ENCODE measurements around the gene CNIH4.

The CNIH4 gene

GRCh38 chr1:224390517-224390916 lies 33.8 kb downstream of the CNIH4 start:
- WGBS, 2 donors (ENCODE audit: extremely low coverage in 2 of 2, insufficient read length in 2 of 2, insufficient replicate concordance in 1 of 2): no CpG with 5 or more reads among the region's 5 CpGs
- Histone ChIP-seq H3K9ac (ENCODE audit: low read depth, low read length, poor library complexity) (no peak overlapping the region), H2AK5ac (ENCODE audit: low read depth, low read length) (no peak overlapping the region), H3K23ac (ENCODE audit: low read depth, low read length, poor library complexity) (no peak overlapping the region), H3K18ac (ENCODE audit: low read length) (no peak overlapping the region), H4K91ac (ENCODE audit: low read depth, low read length, poor library complexity) (no peak overlapping the region), H2AFZ (ENCODE audit: low read length) (no peak overlapping the region), H3K4me3 (ENCODE audit: low read length in 2 of 2) (no peak overlapping the region), H3K36me3 (replicated peaks in 1 of 2; ENCODE audit: control insufficient read depth in 2 of 2, insufficient read depth in 2 of 2, low read length in 2 of 2) (peaks cover 5 to 98% of the 10 kb centered on the region in 2 donors), H2BK120ac (ENCODE audit: low read depth, low read length) (no peak overlapping the region), H3K4ac (ENCODE audit: low read length) (no peak overlapping the region), H2BK5ac (ENCODE audit: low read length) (no peak overlapping the region), H3K4me2 (ENCODE audit: insufficient read depth, low read length, poor library complexity, severe bottlenecking) (no peak overlapping the region), H3K9me3 (replicated peaks in 1 of 2; ENCODE audit: control insufficient read depth in 2 of 2, insufficient read depth in 1 of 2, low read depth in 1 of 2, low read length in 2 of 2) (no peaks in the 10 kb centered on the region), H3K14ac (ENCODE audit: low read length) (no peak overlapping the region), H3K27ac (replicated peaks; ENCODE audit: low read length) (no peak overlapping the region), H3K79me1 (ENCODE audit: low read depth, low read length) (no peaks in the 10 kb centered on the region), H2BK12ac (ENCODE audit: low read length) (no peak overlapping the region), H3K4me1 (ENCODE audit: control insufficient read depth in 2 of 2, insufficient read depth in 1 of 2, low read depth in 1 of 2, low read length in 2 of 2) (no peaks in the 10 kb centered on the region), H2BK15ac (ENCODE audit: low read length) (no peak overlapping the region), H4K8ac (ENCODE audit: low read depth, low read length) (no peak overlapping the region), H3K27me3 (ENCODE audit: control insufficient read depth in 3 of 3, insufficient read depth in 3 of 3, low read depth in 1 of 3, low read length in 3 of 3) (no peaks in the 10 kb centered on the region)
- DNase-seq (ENCODE audit: low spot score): no peak

DNA sequence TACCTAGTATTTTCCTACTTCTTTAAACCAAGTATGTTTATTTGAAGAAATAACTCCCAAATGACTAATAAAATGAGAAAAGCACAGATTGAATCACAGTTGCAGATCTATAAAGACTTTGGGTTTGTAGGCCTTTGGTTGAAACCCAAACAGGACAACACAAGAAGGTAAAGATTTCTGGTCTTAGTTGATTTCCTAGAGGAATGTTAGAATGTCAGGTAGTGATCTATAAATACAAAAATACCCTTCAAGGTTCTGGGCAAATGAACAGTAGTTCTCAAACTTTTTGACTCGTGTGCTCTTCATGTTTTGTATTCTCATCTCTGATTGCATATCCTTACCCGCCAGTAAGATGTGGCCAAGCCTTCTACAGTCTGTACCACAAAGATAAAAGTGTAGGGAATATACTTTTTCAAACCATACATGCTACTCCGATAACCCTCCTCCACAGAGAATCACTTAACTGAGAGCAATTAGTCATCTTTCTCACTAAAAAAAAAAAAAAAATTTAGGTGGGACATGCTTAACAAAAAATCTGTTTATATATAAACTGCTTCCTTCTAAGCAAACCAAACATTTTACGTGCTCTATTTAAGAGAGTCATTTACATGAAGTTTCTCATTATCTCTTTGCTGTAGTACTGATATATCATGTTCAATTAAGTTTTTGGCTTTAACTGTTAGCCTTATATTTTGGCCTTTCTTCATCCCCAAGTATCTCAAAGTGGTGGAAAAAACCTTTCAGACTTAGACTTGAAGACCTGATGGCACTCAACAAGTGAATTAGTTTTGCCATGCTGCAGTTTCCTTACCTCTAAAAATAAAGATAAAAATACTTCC lies 36.0 kb downstream of the CNIH4 start:
- Histone ChIP-seq H2AFZ (ENCODE audit: low read length) (no peak overlapping the region), H3K4me3 (ENCODE audit: low read length in 2 of 2) (no peak overlapping the region), H2BK120ac (ENCODE audit: low read depth, low read length) (no peak overlapping the region), H4K8ac (ENCODE audit: low read depth, low read length) (no peak overlapping the region), H3K4me1 (ENCODE audit: control insufficient read depth in 2 of 2, insufficient read depth in 1 of 2, low read depth in 1 of 2, low read length in 2 of 2) (no peaks in the 10 kb centered on the region), H3K9me3 (replicated peaks in 1 of 2; ENCODE audit: control insufficient read depth in 2 of 2, insufficient read depth in 1 of 2, low read depth in 1 of 2, low read length in 2 of 2) (no peaks in the 10 kb centered on the region), H3K14ac (ENCODE audit: low read length) (no peak overlapping the region), H3K27me3 (ENCODE audit: control insufficient read depth in 3 of 3, insufficient read depth in 3 of 3, low read depth in 1 of 3, low read length in 3 of 3) (no peaks in the 10 kb centered on the region), H3K4ac (ENCODE audit: low read length) (no peak overlapping the region), H3K18ac (ENCODE audit: low read length) (no peak overlapping the region), H2BK15ac (ENCODE audit: low read length) (no peak overlapping the region), H3K4me2 (ENCODE audit: insufficient read depth, low read length, poor library complexity, severe bottlenecking) (no peak overlapping the region), H3K27ac (replicated peaks; ENCODE audit: low read length) (no peak overlapping the region), H2BK5ac (ENCODE audit: low read length) (no peak overlapping the region), H3K9ac (ENCODE audit: low read depth, low read length, poor library complexity) (no peak overlapping the region), H3K36me3 (replicated peaks in 1 of 2; ENCODE audit: control insufficient read depth in 2 of 2, insufficient read depth in 2 of 2, low read length in 2 of 2) (peaks cover 10 to 98% of the 10 kb centered on the region in 2 donors), H3K23ac (ENCODE audit: low read depth, low read length, poor library complexity) (no peak overlapping the region), H3K79me1 (ENCODE audit: low read depth, low read length) (peaks cover 2% of the 10 kb centered on the region), H4K91ac (ENCODE audit: low read depth, low read length, poor library complexity) (no peak overlapping the region), H2AK5ac (ENCODE audit: low read depth, low read length) (no peak overlapping the region), H2BK12ac (ENCODE audit: low read length) (no peak overlapping the region)
- no peak for DNase-seq (ENCODE audit: low spot score)
- no CpG with 5 or more reads among the region's 4 CpGs for WGBS, 2 donors (ENCODE audit: extremely low coverage in 2 of 2, insufficient read length in 2 of 2, insufficient replicate concordance in 1 of 2)

- H3K23ac ChIP-seq (ENCODE audit: low read depth, low read length, poor library complexity): no peak overlapping the region
- no peak overlapping the region for H3K9ac ChIP-seq (ENCODE audit: low read depth, low read length, poor library complexity)
- peaks cover 11 to 98% of the 10 kb centered on the region in 2 donors for H3K36me3 ChIP-seq (replicated peaks in 1 of 2; ENCODE audit: control insufficient read depth in 2 of 2, insufficient read depth in 2 of 2, low read length in 2 of 2)
- H2AFZ ChIP-seq (ENCODE audit: low read length): no peak overlapping the region
- H2BK12ac ChIP-seq (ENCODE audit: low read length): no peak overlapping the region
- no peak overlapping the region for H3K4me2 ChIP-seq (ENCODE audit: insufficient read depth, low read length, poor library complexity, severe bottlenecking)
- no peak overlapping the region for H3K27ac ChIP-seq (replicated peaks; ENCODE audit: low read length)
- no peak overlapping the region for H4K91ac ChIP-seq (ENCODE audit: low read depth, low read length, poor library complexity)
- no peak for DNase-seq (ENCODE audit: low spot score)
- no peaks in the 10 kb centered on the region for H3K9me3 ChIP-seq (replicated peaks in 1 of 2; ENCODE audit: control insufficient read depth in 2 of 2, insufficient read depth in 1 of 2, low read depth in 1 of 2, low read length in 2 of 2)
- no peak overlapping the region for H2BK5ac ChIP-seq (ENCODE audit: low read length)
- no peak overlapping the region for H3K4me3 ChIP-seq (ENCODE audit: low read length in 2 of 2)
- H2BK15ac ChIP-seq (ENCODE audit: low read length): no peak overlapping the region
- no peak overlapping the region for H3K18ac ChIP-seq (ENCODE audit: low read length)
- no peak overlapping the region for H2AK5ac ChIP-seq (ENCODE audit: low read depth, low read length)
- no peaks in the 10 kb centered on the region for H3K4me1 ChIP-seq (ENCODE audit: control insufficient read depth in 2 of 2, insufficient read depth in 1 of 2, low read depth in 1 of 2, low read length in 2 of 2)
- H3K79me1 ChIP-seq (ENCODE audit: low read depth, low read length): peaks cover 2% of the 10 kb centered on the region
- H3K14ac ChIP-seq (ENCODE audit: low read length): no peak overlapping the region
- no peak overlapping the region for H4K8ac ChIP-seq (ENCODE audit: low read depth, low read length)
- no peak overlapping the region for H2BK120ac ChIP-seq (ENCODE audit: low read depth, low read length)
- H3K4ac ChIP-seq (ENCODE audit: low read length): no peak overlapping the region
- no peaks in the 10 kb centered on the region for H3K27me3 ChIP-seq (ENCODE audit: control insufficient read depth in 3 of 3, insufficient read depth in 3 of 3, low read depth in 1 of 3, low read length in 3 of 3)
- no CpG with 5 or more reads among the region's 3 CpGs for WGBS, 2 donors (ENCODE audit: extremely low coverage in 2 of 2, insufficient read length in 2 of 2, insufficient replicate concordance in 1 of 2)
Observed at GRCh38 chr1:224393294-224393693, 36.6 kb downstream of the CNIH4 start.

GRCh38 chr1:224399887-224400286 lies 43.2 kb downstream of the CNIH4 start:
- H2AFZ ChIP-seq (ENCODE audit: low read length): no peak overlapping the region
- H3K4ac ChIP-seq (ENCODE audit: low read length): no peak overlapping the region
- H3K23ac ChIP-seq (ENCODE audit: low read depth, low read length, poor library complexity): no peak overlapping the region
- peaks cover 2% of the 10 kb centered on the region for H3K79me1 ChIP-seq (ENCODE audit: low read depth, low read length)
- no peak overlapping the region for H2BK12ac ChIP-seq (ENCODE audit: low read length)
- H3K4me2 ChIP-seq (ENCODE audit: insufficient read depth, low read length, poor library complexity, severe bottlenecking): no peak overlapping the region
- WGBS, 2 donors (ENCODE audit: extremely low coverage in 2 of 2, insufficient read length in 2 of 2, insufficient replicate concordance in 1 of 2): no CpG with 5 or more reads among the region's 1 CpG
- no peak overlapping the region for H2AK5ac ChIP-seq (ENCODE audit: low read depth, low read length)
- no peak for DNase-seq (ENCODE audit: low spot score)
- no peak overlapping the region for H2BK5ac ChIP-seq (ENCODE audit: low read length)
- H3K27ac ChIP-seq (replicated peaks; ENCODE audit: low read length): no peak overlapping the region
- peaks cover 17 to 99% of the 10 kb centered on the region in 2 donors for H3K36me3 ChIP-seq (replicated peaks in 1 of 2; ENCODE audit: control insufficient read depth in 2 of 2, insufficient read depth in 2 of 2, low read length in 2 of 2)
- no peak overlapping the region for H2BK120ac ChIP-seq (ENCODE audit: low read depth, low read length)
- H3K4me3 ChIP-seq (ENCODE audit: low read length in 2 of 2): no peak overlapping the region
- H4K8ac ChIP-seq (ENCODE audit: low read depth, low read length): no peak overlapping the region
- no peak overlapping the region for H3K9ac ChIP-seq (ENCODE audit: low read depth, low read length, poor library complexity)
- no peak overlapping the region for H3K18ac ChIP-seq (ENCODE audit: low read length)
- no peak overlapping the region for H3K14ac ChIP-seq (ENCODE audit: low read length)
- H2BK15ac ChIP-seq (ENCODE audit: low read length): no peak overlapping the region
- no peak overlapping the region for H4K91ac ChIP-seq (ENCODE audit: low read depth, low read length, poor library complexity)
- no peaks in the 10 kb centered on the region for H3K4me1 ChIP-seq (ENCODE audit: control insufficient read depth in 2 of 2, insufficient read depth in 1 of 2, low read depth in 1 of 2, low read length in 2 of 2)
- H3K9me3 ChIP-seq (replicated peaks in 1 of 2; ENCODE audit: control insufficient read depth in 2 of 2, insufficient read depth in 1 of 2, low read depth in 1 of 2, low read length in 2 of 2): no peaks in the 10 kb centered on the region
- no peaks in the 10 kb centered on the region for H3K27me3 ChIP-seq (ENCODE audit: control insufficient read depth in 3 of 3, insufficient read depth in 3 of 3, low read depth in 1 of 3, low read length in 3 of 3)

All from neuronal stem cell (in vitro differentiated cells).